Panc1 (cell line): Measurements from ENCODE around the gene CELSR2. TPM values are rescaled to one million over a fixed set of nuclear protein-coding genes. Genes with fewer than 3 reads are reported as not detected.

Experiments
- ATAC-seq: fragments of 200-7000 bp; cut with Tn5 transposase; 2 replicates; pipeline ENCODE4 v1.9.1; 2020; ENCODE audit warnings: mild to moderate bottlenecking, moderate library complexity
- BruUV-seq: library from RNA; stranded (reverse); fragments of 400-500 nt; replicated peaks from 2 replicates; lab custom pipeline; 2021; lab: Mats Ljungman, UMichigan
- CTCF ChIA-PET: fragments of 300-600 bp; sonication (Branson Sonifier 250); formaldehyde crosslinking; loops from one replicate; lab custom pipeline; 2022; ENCODE audit warnings: antibody characterized with exemption; lab: Charles Lee
- POLR2A ChIA-PET: fragments of 300-600 bp; sonication (Branson Sonifier 250); formaldehyde crosslinking; loops from one replicate; lab custom pipeline; 2022; ENCODE audit warnings: antibody characterized with exemption; lab: Charles Lee
- DNase-seq: peaks from one replicate; pipeline ENCODE4 v3.0.0-alpha.2; 2010; ENCODE audit warnings: low read depth, low spot score
- H3K27ac ChIP-seq: 2 replicates; pipeline ENCODE4 v1.5.1; 2011; ENCODE audit warnings: mild to moderate bottlenecking, low read length, inconsistent platforms
- H3K27me3 ChIP-seq: fragments of 200-500 bp; sonication (Bioruptor generic); 2 replicates; pipeline ENCODE4 v1.6.0; 2014; ENCODE audit warnings: low read length, inconsistent platforms; ENCODE audit not compliant: control insufficient read depth, insufficient read depth
- H3K36me3 ChIP-seq: fragments of 200-500 bp; sonication (Bioruptor generic); 2 replicates; pipeline ENCODE4 v1.5.1; 2014; ENCODE audit warnings: inconsistent platforms, mild to moderate bottlenecking, low read length, moderate library complexity; ENCODE audit not compliant: control insufficient read depth, insufficient read depth
- H3K4me1 ChIP-seq: 2 replicates; pipeline ENCODE4 v1.5.1; 2011; ENCODE audit warnings: inconsistent platforms, mild to moderate bottlenecking, low read length, moderate library complexity; ENCODE audit not compliant: control insufficient read depth, insufficient read depth
- H3K4me3 ChIP-seq, 2 experiments: 2 replicates each; pipeline ENCODE4 v1.5.1; 2011 to 2012; ENCODE audit warnings: low read depth in 2 of 2, low read length in 2 of 2, mild to moderate bottlenecking in 2 of 2, inconsistent platforms in 1 of 2, moderate library complexity in 1 of 2
- H3K9me3 ChIP-seq: fragments of 200-500 bp; sonication (Bioruptor generic); 2 replicates; pipeline ENCODE4 v1.5.1; 2014; ENCODE audit warnings: low read depth, mild to moderate bottlenecking, inconsistent platforms, low read length, moderate library complexity; ENCODE audit not compliant: control insufficient read depth, insufficient read depth
- POLR2AphosphoS5 ChIP-seq: IDR thresholded peaks from 2 replicates; pipeline ENCODE4 v1.6.1; 2012; ENCODE audit warnings: mild to moderate bottlenecking, low read depth, low read length, moderate library complexity
- SIN3A ChIP-seq: IDR thresholded peaks from 2 replicates; pipeline ENCODE4 v1.6.1; 2012; ENCODE audit warnings: low read depth, mild to moderate bottlenecking, low read length, moderate library complexity, borderline replicate concordance; ENCODE audit not compliant: insufficient read depth
- TCF7L2 ChIP-seq: IDR thresholded peaks from 2 replicates; pipeline ENCODE4 v1.6.1; 2011; ENCODE audit warnings: mild to moderate bottlenecking, low read depth, low read length, inconsistent platforms
- in situ Hi-C: cut with HindIII; loops from 2 replicates; pipeline ENCODE4 v1.10.0; 2016; ENCODE audit warnings: low sequenced_read_pairs, low pct_unique_long_range_greater_than_20kb
- intact Hi-C: fragments of 100-400 bp; cut with micrococcal nuclease; formaldehyde crosslinking; loops from one replicate; pipeline ENCODE4 v1.10.0; 2022; ENCODE audit not compliant: unreplicated experiment
- total RNA-seq: library from RNA; stranded (reverse); gene quantifications from one replicate; pipeline ENCODE4 v1.2.1, GENCODE V29; 2021; ENCODE audit not compliant: unreplicated experiment
- TF ChIP-seq, protein P1 (sequence below), 2 experiments: IDR thresholded peaks; 2 replicates each; pipeline ENCODE4 v1.6.1; 2011 to 2012; ENCODE audit warnings: low read depth in 2 of 2, control low read depth in 1 of 2, low read length in 1 of 2, mild to moderate bottlenecking in 1 of 2, moderate library complexity in 1 of 2; ENCODE audit not compliant: insufficient read depth in 1 of 2
- TF ChIP-seq, protein P2 (sequence below): fragments of 450-650 bp; IDR thresholded peaks from 2 replicates; pipeline ENCODE4 v1.5.1; 2017; ENCODE audit warnings: mild to moderate bottlenecking

Gene CELSR2
- total RNA-seq, 1 experiment from 2014 or later = 4.1 TPM

DNA sequence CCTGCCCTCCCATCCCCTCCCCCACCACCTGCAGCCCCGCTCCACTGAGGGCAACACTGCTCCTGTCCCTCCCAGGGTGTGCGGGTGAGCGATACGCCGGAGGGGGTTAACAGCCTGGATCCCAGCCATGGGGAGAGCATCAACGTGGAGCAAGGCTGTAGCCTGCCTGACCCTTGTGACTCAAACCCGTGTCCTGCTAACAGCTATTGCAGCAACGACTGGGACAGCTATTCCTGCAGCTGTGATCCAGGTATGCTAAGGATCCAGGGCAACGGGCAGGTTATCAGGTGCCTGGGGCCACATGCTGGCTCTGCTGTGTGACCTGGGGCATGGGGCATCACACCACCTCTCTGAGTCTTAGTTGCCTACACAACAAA lies 15.0 kb downstream of the CELSR2 start:
- intact Hi-C loops = loop anchor here (5.0 kb wide), 1 partner anchor 133 kb away; the partner anchor contains the start of gene SORT1
- Histone ChIP-seq H3K27ac (no peak overlapping the region), H3K4me3 (no peak overlapping the region), H3K9me3 (no peaks in the 10 kb centered on the region), H3K36me3 (no peaks in the 10 kb centered on the region), H3K4me1 (no peaks in the 10 kb centered on the region), H3K27me3 (no peaks in the 10 kb centered on the region)
- ATAC-seq (no peak), DNase-seq (no peak)
- BruUV-seq = no TSS peak
- ChIA-PET CTCF (interaction anchor here (0.6 kb wide), 1 partner anchor 135 kb away, joined by 5 read pairs; no protein-coding TSS in a partner anchor), POLR2A (no interaction called here)
- in situ Hi-C loops = no loop called here
- TF ChIP-seq TCF7L2 (no peak), POLR2AphosphoS5 (no peak), SIN3A (no peak)
- TF ChIP-seq, protein P1, sequence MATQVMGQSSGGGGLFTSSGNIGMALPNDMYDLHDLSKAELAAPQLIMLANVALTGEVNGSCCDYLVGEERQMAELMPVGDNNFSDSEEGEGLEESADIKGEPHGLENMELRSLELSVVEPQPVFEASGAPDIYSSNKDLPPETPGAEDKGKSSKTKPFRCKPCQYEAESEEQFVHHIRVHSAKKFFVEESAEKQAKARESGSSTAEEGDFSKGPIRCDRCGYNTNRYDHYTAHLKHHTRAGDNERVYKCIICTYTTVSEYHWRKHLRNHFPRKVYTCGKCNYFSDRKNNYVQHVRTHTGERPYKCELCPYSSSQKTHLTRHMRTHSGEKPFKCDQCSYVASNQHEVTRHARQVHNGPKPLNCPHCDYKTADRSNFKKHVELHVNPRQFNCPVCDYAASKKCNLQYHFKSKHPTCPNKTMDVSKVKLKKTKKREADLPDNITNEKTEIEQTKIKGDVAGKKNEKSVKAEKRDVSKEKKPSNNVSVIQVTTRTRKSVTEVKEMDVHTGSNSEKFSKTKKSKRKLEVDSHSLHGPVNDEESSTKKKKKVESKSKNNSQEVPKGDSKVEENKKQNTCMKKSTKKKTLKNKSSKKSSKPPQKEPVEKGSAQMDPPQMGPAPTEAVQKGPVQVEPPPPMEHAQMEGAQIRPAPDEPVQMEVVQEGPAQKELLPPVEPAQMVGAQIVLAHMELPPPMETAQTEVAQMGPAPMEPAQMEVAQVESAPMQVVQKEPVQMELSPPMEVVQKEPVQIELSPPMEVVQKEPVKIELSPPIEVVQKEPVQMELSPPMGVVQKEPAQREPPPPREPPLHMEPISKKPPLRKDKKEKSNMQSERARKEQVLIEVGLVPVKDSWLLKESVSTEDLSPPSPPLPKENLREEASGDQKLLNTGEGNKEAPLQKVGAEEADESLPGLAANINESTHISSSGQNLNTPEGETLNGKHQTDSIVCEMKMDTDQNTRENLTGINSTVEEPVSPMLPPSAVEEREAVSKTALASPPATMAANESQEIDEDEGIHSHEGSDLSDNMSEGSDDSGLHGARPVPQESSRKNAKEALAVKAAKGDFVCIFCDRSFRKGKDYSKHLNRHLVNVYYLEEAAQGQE (IDR thresholded peaks at IDR 0.05; ENCODE audit: insufficient read depth in 1 of 2, low read depth in 2 of 2, low read length in 1 of 2) = no peak
- TF ChIP-seq, protein P2, sequence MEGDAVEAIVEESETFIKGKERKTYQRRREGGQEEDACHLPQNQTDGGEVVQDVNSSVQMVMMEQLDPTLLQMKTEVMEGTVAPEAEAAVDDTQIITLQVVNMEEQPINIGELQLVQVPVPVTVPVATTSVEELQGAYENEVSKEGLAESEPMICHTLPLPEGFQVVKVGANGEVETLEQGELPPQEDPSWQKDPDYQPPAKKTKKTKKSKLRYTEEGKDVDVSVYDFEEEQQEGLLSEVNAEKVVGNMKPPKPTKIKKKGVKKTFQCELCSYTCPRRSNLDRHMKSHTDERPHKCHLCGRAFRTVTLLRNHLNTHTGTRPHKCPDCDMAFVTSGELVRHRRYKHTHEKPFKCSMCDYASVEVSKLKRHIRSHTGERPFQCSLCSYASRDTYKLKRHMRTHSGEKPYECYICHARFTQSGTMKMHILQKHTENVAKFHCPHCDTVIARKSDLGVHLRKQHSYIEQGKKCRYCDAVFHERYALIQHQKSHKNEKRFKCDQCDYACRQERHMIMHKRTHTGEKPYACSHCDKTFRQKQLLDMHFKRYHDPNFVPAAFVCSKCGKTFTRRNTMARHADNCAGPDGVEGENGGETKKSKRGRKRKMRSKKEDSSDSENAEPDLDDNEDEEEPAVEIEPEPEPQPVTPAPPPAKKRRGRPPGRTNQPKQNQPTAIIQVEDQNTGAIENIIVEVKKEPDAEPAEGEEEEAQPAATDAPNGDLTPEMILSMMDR = no peak

DNA sequence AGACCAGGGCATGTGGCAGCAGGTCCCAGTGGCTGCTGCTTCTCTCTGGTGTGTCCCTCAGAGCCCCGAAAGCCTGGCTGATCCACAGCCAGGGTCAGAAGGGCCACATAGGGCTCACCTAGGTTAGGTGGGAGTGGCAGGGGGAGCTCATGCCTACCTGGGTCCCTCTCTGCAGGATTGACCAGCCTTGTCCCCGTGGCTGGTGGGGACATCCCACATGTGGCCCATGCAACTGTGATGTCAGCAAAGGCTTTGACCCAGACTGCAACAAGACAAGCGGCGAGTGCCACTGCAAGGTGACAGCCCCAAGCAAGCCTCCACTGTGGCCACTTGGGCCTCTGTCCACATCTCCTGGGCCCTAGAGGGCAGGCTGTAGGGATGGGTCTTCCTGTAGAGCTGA lies 15.7 kb downstream of the CELSR2 start:
- no TSS peak for BruUV-seq
- TF ChIP-seq TCF7L2 (no peak), SIN3A (no peak), POLR2AphosphoS5 (no peak)
- TF ChIP-seq, protein P1 (IDR thresholded peaks at IDR 0.05; ENCODE audit: insufficient read depth in 1 of 2, low read depth in 2 of 2, low read length in 1 of 2) = no peak
- TF ChIP-seq, protein P2 = no peak
- no peaks in the 10 kb centered on the region for H3K36me3 ChIP-seq
- H3K4me3 ChIP-seq = no peak overlapping the region
- ChIA-PET CTCF (interaction anchor here (0.6 kb wide), 1 partner anchor 134 kb away, joined by 5 read pairs; no protein-coding TSS in a partner anchor), POLR2A (no interaction called here)
- DNase-seq (no peak), ATAC-seq (no peak)
- H3K27me3 ChIP-seq = no peaks in the 10 kb centered on the region
- no peaks in the 10 kb centered on the region for H3K9me3 ChIP-seq
- H3K27ac ChIP-seq = no peak overlapping the region
- H3K4me1 ChIP-seq = no peaks in the 10 kb centered on the region
- intact Hi-C loops (no loop called here), in situ Hi-C loops (no loop called here)
